ENCODE measurements around the gene PTPRF.

Gene PTPRF

DNA sequence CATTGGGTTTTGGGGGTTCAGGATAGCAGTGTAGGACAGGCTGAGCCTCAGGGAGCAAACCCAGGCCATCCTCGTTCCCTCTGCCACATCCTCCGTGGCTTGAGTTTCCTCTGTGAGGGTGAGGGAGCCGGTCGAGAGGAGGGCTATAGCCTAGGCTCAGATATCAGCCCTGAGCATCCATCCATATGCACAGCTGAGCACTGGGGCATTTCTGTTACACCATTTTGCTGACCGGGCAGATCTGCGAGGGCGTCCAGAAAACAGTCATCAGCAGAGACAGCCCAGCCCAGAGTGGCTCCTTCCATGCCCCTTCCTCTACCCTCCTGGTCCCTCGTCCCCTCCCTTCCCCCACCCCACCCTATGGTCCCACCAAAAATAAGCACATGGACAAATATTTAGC lies 53.5 kb downstream of the PTPRF start:
- TF ChIP-seq TAF1 (IDR thresholded peaks at IDR 0.05; ENCODE audit: borderline replicate concordance, insufficient read depth, low read length) = no peak
- no peak for TF ChIP-seq SIN3A (IDR thresholded peaks at IDR 0.05; ENCODE audit: borderline replicate concordance, insufficient read depth, low read length)
- TF ChIP-seq, protein P1, sequence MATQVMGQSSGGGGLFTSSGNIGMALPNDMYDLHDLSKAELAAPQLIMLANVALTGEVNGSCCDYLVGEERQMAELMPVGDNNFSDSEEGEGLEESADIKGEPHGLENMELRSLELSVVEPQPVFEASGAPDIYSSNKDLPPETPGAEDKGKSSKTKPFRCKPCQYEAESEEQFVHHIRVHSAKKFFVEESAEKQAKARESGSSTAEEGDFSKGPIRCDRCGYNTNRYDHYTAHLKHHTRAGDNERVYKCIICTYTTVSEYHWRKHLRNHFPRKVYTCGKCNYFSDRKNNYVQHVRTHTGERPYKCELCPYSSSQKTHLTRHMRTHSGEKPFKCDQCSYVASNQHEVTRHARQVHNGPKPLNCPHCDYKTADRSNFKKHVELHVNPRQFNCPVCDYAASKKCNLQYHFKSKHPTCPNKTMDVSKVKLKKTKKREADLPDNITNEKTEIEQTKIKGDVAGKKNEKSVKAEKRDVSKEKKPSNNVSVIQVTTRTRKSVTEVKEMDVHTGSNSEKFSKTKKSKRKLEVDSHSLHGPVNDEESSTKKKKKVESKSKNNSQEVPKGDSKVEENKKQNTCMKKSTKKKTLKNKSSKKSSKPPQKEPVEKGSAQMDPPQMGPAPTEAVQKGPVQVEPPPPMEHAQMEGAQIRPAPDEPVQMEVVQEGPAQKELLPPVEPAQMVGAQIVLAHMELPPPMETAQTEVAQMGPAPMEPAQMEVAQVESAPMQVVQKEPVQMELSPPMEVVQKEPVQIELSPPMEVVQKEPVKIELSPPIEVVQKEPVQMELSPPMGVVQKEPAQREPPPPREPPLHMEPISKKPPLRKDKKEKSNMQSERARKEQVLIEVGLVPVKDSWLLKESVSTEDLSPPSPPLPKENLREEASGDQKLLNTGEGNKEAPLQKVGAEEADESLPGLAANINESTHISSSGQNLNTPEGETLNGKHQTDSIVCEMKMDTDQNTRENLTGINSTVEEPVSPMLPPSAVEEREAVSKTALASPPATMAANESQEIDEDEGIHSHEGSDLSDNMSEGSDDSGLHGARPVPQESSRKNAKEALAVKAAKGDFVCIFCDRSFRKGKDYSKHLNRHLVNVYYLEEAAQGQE (IDR thresholded peaks at IDR 0.05; ENCODE audit: insufficient read depth in 1 of 2, low read depth in 2 of 2, low read length in 2 of 2) = no peak
- no peak for TF ChIP-seq POLR2AphosphoS5 (IDR thresholded peaks at IDR 0.05; ENCODE audit: low read depth, low read length)
- TF ChIP-seq FOXP2 (optimal IDR thresholded peaks at IDR 0.05; ENCODE audit: borderline replicate concordance, extremely low read depth, extremely low read length, insufficient read depth) = no peak

DNA sequence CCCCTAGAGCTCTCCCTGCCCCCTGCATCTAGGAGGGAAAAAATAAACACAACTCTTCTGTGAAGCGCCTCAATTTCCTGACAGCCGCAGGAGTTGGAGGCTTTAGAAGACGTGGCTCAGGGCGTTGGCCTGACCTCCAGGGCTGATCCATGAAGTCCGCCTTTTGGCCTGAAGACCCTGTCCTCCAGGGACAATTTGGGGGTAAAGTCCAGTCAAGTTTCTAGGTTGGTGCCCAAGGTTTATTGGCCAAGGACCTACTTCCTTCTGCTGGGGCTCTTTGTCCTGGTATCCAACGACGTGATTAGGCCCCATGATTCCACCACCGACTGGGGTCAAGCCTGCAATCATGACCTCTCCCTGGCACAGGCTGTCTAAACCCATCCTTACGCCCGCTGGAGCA lies 54.9 kb downstream of the PTPRF start:
- TF ChIP-seq FOXP2 (optimal IDR thresholded peaks at IDR 0.05; ENCODE audit: borderline replicate concordance, extremely low read depth, extremely low read length, insufficient read depth) (no peak), TAF1 (IDR thresholded peaks at IDR 0.05; ENCODE audit: borderline replicate concordance, insufficient read depth, low read length) (no peak), SIN3A (IDR thresholded peaks at IDR 0.05; ENCODE audit: borderline replicate concordance, insufficient read depth, low read length) (no peak), POLR2AphosphoS5 (IDR thresholded peaks at IDR 0.05; ENCODE audit: low read depth, low read length) (no peak)
- TF ChIP-seq, protein P1 (IDR thresholded peaks at IDR 0.05; ENCODE audit: insufficient read depth in 1 of 2, low read depth in 2 of 2, low read length in 2 of 2) = no peak

DNA sequence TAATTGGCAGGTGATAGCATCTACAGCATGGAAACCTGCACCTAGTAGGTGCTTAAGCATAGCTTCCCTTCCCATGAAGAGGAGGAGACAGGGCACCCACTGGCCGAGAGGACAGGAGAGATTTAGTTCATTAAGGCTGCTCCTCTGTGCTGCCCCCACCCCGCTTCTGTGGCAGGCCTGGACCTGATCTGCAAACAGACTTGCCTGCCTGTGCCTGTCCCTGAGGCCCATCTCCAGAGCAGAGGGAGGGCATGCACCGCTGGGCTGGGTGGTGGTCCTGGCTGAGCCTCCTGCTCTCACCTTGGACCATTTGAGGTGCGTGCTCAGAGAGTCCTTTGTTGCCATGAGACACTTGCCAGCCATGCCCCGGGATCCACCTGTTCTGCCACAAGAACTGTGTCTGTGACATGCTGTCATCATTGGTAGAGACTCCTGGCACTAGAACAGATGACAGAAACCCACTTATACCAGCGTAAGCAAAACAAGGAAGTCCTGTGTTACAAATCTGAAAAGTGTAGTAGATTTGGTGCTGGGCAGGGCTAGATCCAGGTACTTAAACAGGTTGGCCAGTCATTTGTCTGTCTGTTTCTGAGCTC lies 55.6 kb downstream of the PTPRF start:
- no peak for TF ChIP-seq POLR2AphosphoS5 (IDR thresholded peaks at IDR 0.05; ENCODE audit: low read depth, low read length)
- TF ChIP-seq TAF1 (IDR thresholded peaks at IDR 0.05; ENCODE audit: borderline replicate concordance, insufficient read depth, low read length) = no peak
- no peak for TF ChIP-seq FOXP2 (optimal IDR thresholded peaks at IDR 0.05; ENCODE audit: borderline replicate concordance, extremely low read depth, extremely low read length, insufficient read depth)
- TF ChIP-seq SIN3A (IDR thresholded peaks at IDR 0.05; ENCODE audit: borderline replicate concordance, insufficient read depth, low read length) = no peak
- TF ChIP-seq, protein P1 (IDR thresholded peaks at IDR 0.05; ENCODE audit: insufficient read depth in 1 of 2, low read depth in 2 of 2, low read length in 2 of 2) = no peak

DNA sequence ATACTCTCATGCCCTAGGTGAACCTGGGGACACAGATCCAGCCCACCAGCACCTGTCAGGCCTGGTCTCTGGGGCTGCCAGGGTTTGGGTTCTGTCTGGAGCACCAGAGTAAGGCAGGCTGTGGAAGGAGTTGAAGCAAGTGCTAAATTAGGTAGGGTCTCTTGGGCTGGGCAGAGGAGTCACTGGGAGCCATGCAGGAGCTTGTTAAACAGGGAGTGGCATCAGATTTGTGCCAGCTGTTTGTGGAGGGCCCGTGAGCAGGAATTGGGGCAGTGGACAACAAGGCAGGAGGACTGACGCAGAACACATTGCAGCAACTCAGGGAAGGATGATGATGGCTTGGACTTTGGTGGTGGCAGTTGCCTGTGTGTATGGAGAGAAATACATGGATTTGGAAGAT lies 56.3 kb downstream of the PTPRF start:
- TF ChIP-seq POLR2AphosphoS5 (IDR thresholded peaks at IDR 0.05; ENCODE audit: low read depth, low read length) = no peak
- TF ChIP-seq FOXP2 (optimal IDR thresholded peaks at IDR 0.05; ENCODE audit: borderline replicate concordance, extremely low read depth, extremely low read length, insufficient read depth) = no peak
- TF ChIP-seq, protein P1 (IDR thresholded peaks at IDR 0.05; ENCODE audit: insufficient read depth in 1 of 2, low read depth in 2 of 2, low read length in 2 of 2) = no peak

- no peak for TF ChIP-seq SIN3A (IDR thresholded peaks at IDR 0.05; ENCODE audit: borderline replicate concordance, insufficient read depth, low read length)
- TF ChIP-seq FOXP2 (optimal IDR thresholded peaks at IDR 0.05; ENCODE audit: borderline replicate concordance, extremely low read depth, extremely low read length, insufficient read depth) = no peak
- TF ChIP-seq TAF1 (IDR thresholded peaks at IDR 0.05; ENCODE audit: borderline replicate concordance, insufficient read depth, low read length) = no peak
- TF ChIP-seq, protein P1 (IDR thresholded peaks at IDR 0.05; ENCODE audit: insufficient read depth in 1 of 2, low read depth in 2 of 2, low read length in 2 of 2) = no peak
- no peak for TF ChIP-seq POLR2AphosphoS5 (IDR thresholded peaks at IDR 0.05; ENCODE audit: low read depth, low read length)
These were observed 56.9 kb downstream of the PTPRF start for GRCh38 chr1:43587594-43587993.

All from PFSK-1 (cell line).